Activated B cell treated with CpG ODN at 0.5 μM for 24 hours (primary cell): Measurements from ENCODE around the gene CLMN. TPM values are rescaled to one million over a fixed set of nuclear protein-coding genes. Genes with fewer than 3 reads are reported as not detected.

Experiments used
- ATAC-seq: fragments of 200-7000 bp; cut with Tn5 transposase; one replicate; pipeline ENCODE4 v1.10.0; 2021; ENCODE audit warnings: low read depth, mild to moderate bottlenecking, moderate library complexity
- CTCF ChIA-PET: fragments of 350-600 bp; sonication (Branson Sonifier 250); formaldehyde crosslinking; loops from one replicate; lab custom pipeline; 2021; ENCODE audit warnings: antibody characterized with exemption; lab: Charles Lee
- POLR2A ChIA-PET: fragments of 350-600 bp; sonication (Branson Sonifier 250); formaldehyde crosslinking; loops from one replicate; lab custom pipeline; 2021; ENCODE audit warnings: antibody characterized with exemption; lab: Charles Lee
- DNase-seq: peaks from one replicate; pipeline ENCODE4 v3.0.0; 2022
- H3K27ac Mint-ChIP-seq: one replicate; pipeline ENCODE4 v1.8.0; 2020; ENCODE audit warnings: mixed read lengths
- H3K27me3 Mint-ChIP-seq: one replicate; pipeline ENCODE4 v1.8.0; 2021; ENCODE audit warnings: mixed read lengths
- H3K36me3 Mint-ChIP-seq: one replicate; pipeline ENCODE4 v1.8.0; 2021; ENCODE audit warnings: low read depth, mixed read lengths
- H3K4me1 Mint-ChIP-seq: one replicate; pipeline ENCODE4 v1.8.0; 2021; ENCODE audit warnings: mixed read lengths
- H3K4me3 Mint-ChIP-seq: one replicate; pipeline ENCODE4 v1.8.0; 2020; ENCODE audit warnings: mild to moderate bottlenecking, mixed read lengths
- H3K9me3 Mint-ChIP-seq: one replicate; pipeline ENCODE4 v1.8.0; 2020; ENCODE audit warnings: mixed read lengths
- CTCF ChIP-seq: fragments of 200-600 bp; IDR thresholded peaks from one replicate; pipeline ENCODE4 v1.8.0; 2022; ENCODE audit warnings: antibody characterized with exemption, mild to moderate bottlenecking
- intact Hi-C: fragments of 100-400 bp; cut with micrococcal nuclease; formaldehyde crosslinking; loops from one replicate; pipeline ENCODE4 v1.15.1; 2024
- total RNA-seq: library from RNA; stranded (reverse); gene quantifications from 2 replicates; pipeline ENCODE4 v1.2.3, GENCODE V29; 2022

Gene CLMN
- total RNA-seq, 1 donor from 2014 or later = 23.9 TPM

- no peak for DNase-seq
- no peaks in the 10 kb centered on the region for H3K36me3 Mint-ChIP-seq
- CTCF ChIA-PET = no interaction called here
Measured at GRCh38 chr14:95253039-95253630, 66.6 kb downstream of the CLMN start.

GRCh38 chr14:95252219-95252618 lies 67.5 kb downstream of the CLMN start:
- ChIA-PET POLR2A (no interaction called here), CTCF (no interaction called here)
- no peak for TF ChIP-seq CTCF
- ATAC-seq = no peak
- intact Hi-C loops = no loop called here
- H3K27ac Mint-ChIP-seq = no peak overlapping the region
- no peak overlapping the region for H3K4me3 Mint-ChIP-seq
- peaks cover 14% of the 10 kb centered on the region for H3K4me1 Mint-ChIP-seq
- H3K27me3 Mint-ChIP-seq = no peaks in the 10 kb centered on the region
- no peaks in the 10 kb centered on the region for H3K36me3 Mint-ChIP-seq
- no peaks in the 10 kb centered on the region for H3K9me3 Mint-ChIP-seq
- no peak for DNase-seq

More at GRCh38 chr14:95253039-95253630, 66.6 kb downstream of the CLMN start:
- no peak for ATAC-seq
- Mint-ChIP-seq H3K27ac (no peak overlapping the region), H3K4me1 (peaks cover 14% of the 10 kb centered on the region), H3K9me3 (no peaks in the 10 kb centered on the region), H3K4me3 (no peak overlapping the region), H3K27me3 (no peaks in the 10 kb centered on the region)
- POLR2A ChIA-PET = no interaction called here
- no peak for TF ChIP-seq CTCF
- intact Hi-C loops = no loop called here

DNA sequence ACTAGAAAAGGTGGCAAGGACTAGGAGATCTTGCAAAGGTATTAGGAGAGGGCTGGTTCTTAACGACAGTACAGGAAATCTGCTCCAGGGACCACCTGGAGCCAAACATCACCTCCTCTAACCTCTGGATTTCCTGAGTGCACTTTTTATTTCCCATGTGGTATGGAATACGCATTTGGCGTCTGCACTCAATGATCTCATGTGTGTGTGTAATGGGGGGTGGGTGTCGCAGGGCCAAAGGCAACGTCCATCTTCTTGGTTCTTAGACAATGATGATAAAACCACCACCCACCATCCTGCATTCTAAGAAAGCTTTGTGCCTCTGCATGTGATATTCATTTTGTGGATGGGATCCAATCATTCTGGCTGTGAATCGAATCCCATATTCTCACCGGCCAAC lies 68.8 kb downstream of the CLMN start:
- H3K4me1 Mint-ChIP-seq = peaks cover 18% of the 10 kb centered on the region
- no peak overlapping the region for H3K4me3 Mint-ChIP-seq
- ChIA-PET POLR2A (no interaction called here), CTCF (no interaction called here)
- no peak overlapping the region for H3K27ac Mint-ChIP-seq
- ATAC-seq (no peak), DNase-seq (no peak)
- intact Hi-C loops = no loop called here
- H3K27me3 Mint-ChIP-seq = no peaks in the 10 kb centered on the region
- peaks cover under 1% of the 10 kb centered on the region for H3K9me3 Mint-ChIP-seq
- H3K36me3 Mint-ChIP-seq = no peaks in the 10 kb centered on the region
- no peak for TF ChIP-seq CTCF

- no peak overlapping the region for H3K27ac Mint-ChIP-seq
- no peak for TF ChIP-seq CTCF
- ATAC-seq = no peak
- H3K36me3 Mint-ChIP-seq = no peaks in the 10 kb centered on the region
- CTCF ChIA-PET = no interaction called here
- intact Hi-C loops = no loop called here
- no peaks in the 10 kb centered on the region for H3K27me3 Mint-ChIP-seq
- no peak for DNase-seq
- POLR2A ChIA-PET = no interaction called here
- peaks cover 2% of the 10 kb centered on the region for H3K9me3 Mint-ChIP-seq
- H3K4me1 Mint-ChIP-seq = peaks cover 14% of the 10 kb centered on the region
- H3K4me3 Mint-ChIP-seq = no peak overlapping the region
Measured at GRCh38 chr14:95250140-95250769, 69.5 kb downstream of the CLMN start.

GRCh38 chr14:95248432-95248831 lies 71.3 kb downstream of the CLMN start:
- ATAC-seq (no peak), DNase-seq (no peak)
- Mint-ChIP-seq H3K27ac (no peak overlapping the region), H3K36me3 (no peaks in the 10 kb centered on the region), H3K4me3 (no peak overlapping the region), H3K4me1 (peaks cover 8% of the 10 kb centered on the region), H3K9me3 (peaks cover 2% of the 10 kb centered on the region), H3K27me3 (no peaks in the 10 kb centered on the region)
- ChIA-PET CTCF (interaction anchor here (0.9 to 1.0 kb wide), 2 partner anchors 17 to 113 kb away, joined by 3 read pairs; no protein-coding TSS in a partner anchor), POLR2A (no interaction called here)
- intact Hi-C loops = no loop called here
- no peak for TF ChIP-seq CTCF
